Smooth muscle cell (in vitro differentiated cells): ENCODE data around the gene TMEM125. TPM values are rescaled to one million over a fixed set of nuclear protein-coding genes. Genes with fewer than 3 reads are reported as not detected.

Experiments
- DNase-seq: peaks from one replicate; lab custom pipeline; 2025; ENCODE audit not compliant: unreplicated experiment; lab: John Stamatoyannopoulos, UW
- H2AFZ ChIP-seq: fragments of 200-600 bp; sonication (generic); 2 replicates; pipeline ENCODE4 v1.6.0; 2016; ENCODE audit warnings: antibody characterized with exemption, low read depth, mild to moderate bottlenecking
- H3F3A ChIP-seq: fragments of 200-600 bp; sonication (generic); 2 replicates; pipeline ENCODE4 v1.6.0; 2017; ENCODE audit warnings: antibody characterized with exemption, low read depth
- H3K27ac ChIP-seq: fragments of 200-600 bp; sonication (generic); 2 replicates; pipeline ENCODE4 v1.5.1; 2016; ENCODE audit warnings: low read depth, mild to moderate bottlenecking
- H3K27me3 ChIP-seq: fragments of 200-600 bp; sonication (generic); 2 replicates; pipeline ENCODE4 v1.6.1; 2016; ENCODE audit warnings: low read depth, mild to moderate bottlenecking
- H3K36me3 ChIP-seq: fragments of 200-600 bp; sonication (generic); 2 replicates; pipeline ENCODE4 v1.5.1; 2016; ENCODE audit warnings: low read depth
- H3K4me1 ChIP-seq: fragments of 200-600 bp; sonication (generic); 2 replicates; pipeline ENCODE4 v1.5.1; 2016; ENCODE audit warnings: low read depth
- H3K4me2 ChIP-seq: fragments of 200-600 bp; sonication (generic); 2 replicates; pipeline ENCODE4 v1.6.0; 2016; ENCODE audit warnings: mild to moderate bottlenecking
- H3K4me3 ChIP-seq: fragments of 200-600 bp; sonication (generic); 2 replicates; pipeline ENCODE4 v1.5.1; 2016; ENCODE audit warnings: mild to moderate bottlenecking
- H3K79me2 ChIP-seq: fragments of 200-600 bp; sonication (generic); 2 replicates; pipeline ENCODE4 v1.6.0; 2016; ENCODE audit warnings: low read depth, mild to moderate bottlenecking
- H3K9ac ChIP-seq: fragments of 200-600 bp; sonication (generic); 2 replicates; pipeline ENCODE4 v1.6.0; 2016; ENCODE audit warnings: low read depth
- H3K9me3 ChIP-seq: fragments of 200-600 bp; sonication (generic); replicated peaks from 2 replicates; pipeline ENCODE4 v1.5.1; 2016; ENCODE audit warnings: low read depth
- H4K20me1 ChIP-seq: fragments of 200-600 bp; sonication (generic); 2 replicates; pipeline ENCODE4 v1.6.0; 2016; ENCODE audit warnings: low read depth
- WGBS: methylation state at CpG from one replicate; pipeline ENCODE4 v1.1.7; 2016; ENCODE audit warnings: low lambda C conversion rate; 5-methylcytosine and 5-hydroxymethylcytosine counted together
- polyA plus RNA-seq: library from polyadenylated mRNA; unstranded; fragments of >200 nt; fragmentation: Nextera tagmentation; extraction: Ambion mirVana; gene quantifications from 2 replicates; pipeline ENCODE4 v1.2.1, GENCODE V29; 2016
- total RNA-seq: library from RNA; depleted of rRNA; stranded (reverse); fragments of >200 nt; gene quantifications from 2 replicates; pipeline ENCODE4 v1.2.3, GENCODE V29; 2014
- TF ChIP-seq, protein P1 (sequence below): fragments of 200-600 bp; sonication (generic); IDR thresholded peaks from 2 replicates; pipeline ENCODE4 v1.5.1; 2017; ENCODE audit warnings: borderline replicate concordance, mild to moderate bottlenecking, antibody characterized with exemption; ENCODE audit not compliant: insufficient read depth, poor library complexity, severe bottlenecking

The TMEM125 gene
- total and polyA plus RNA-seq, 2 experiments from 2014 or later, result 1.4 to 4.2 TPM

DNA sequence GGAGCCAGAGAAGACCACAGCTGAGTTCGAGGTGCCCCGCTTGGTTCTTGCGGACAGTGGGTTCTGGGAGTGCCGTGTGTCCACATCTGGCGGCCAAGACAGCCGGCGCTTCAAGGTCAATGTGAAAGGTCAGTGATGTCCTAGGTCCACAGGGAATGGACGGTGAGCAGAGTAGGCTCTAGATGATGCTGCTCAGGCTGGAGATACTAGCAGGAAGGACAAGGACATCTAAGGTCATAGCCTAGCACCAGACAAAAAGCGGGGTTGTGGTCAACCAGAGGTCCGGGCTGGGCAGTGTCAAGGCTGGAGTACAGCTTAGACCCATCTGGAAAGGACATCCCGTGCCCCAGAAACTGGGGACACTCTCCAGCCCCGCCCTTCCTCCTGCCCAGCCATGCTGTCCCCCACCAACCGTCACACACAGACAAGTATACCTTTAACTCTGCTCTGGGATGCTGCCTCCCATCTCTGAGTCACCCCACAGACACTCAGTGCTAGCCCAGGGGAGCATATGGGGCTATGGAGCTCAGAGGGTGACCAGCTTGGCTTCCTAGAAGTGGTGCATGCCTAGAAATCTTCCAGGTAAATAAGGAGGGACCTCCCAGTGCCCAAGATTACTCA lies 39.7 kb downstream of the TMEM125 start:
- 94% methylated on average over 13 of the region's 13 CpGs for WGBS
- no peaks in the 10 kb centered on the region for H3K36me3 ChIP-seq
- H3K27ac ChIP-seq, result no peak overlapping the region
- H2AFZ ChIP-seq, result no peak overlapping the region
- no peak overlapping the region for H3K9ac ChIP-seq
- no peaks in the 10 kb centered on the region for H3F3A ChIP-seq
- H3K4me2 ChIP-seq, result no peak overlapping the region
- TF ChIP-seq, protein P1, sequence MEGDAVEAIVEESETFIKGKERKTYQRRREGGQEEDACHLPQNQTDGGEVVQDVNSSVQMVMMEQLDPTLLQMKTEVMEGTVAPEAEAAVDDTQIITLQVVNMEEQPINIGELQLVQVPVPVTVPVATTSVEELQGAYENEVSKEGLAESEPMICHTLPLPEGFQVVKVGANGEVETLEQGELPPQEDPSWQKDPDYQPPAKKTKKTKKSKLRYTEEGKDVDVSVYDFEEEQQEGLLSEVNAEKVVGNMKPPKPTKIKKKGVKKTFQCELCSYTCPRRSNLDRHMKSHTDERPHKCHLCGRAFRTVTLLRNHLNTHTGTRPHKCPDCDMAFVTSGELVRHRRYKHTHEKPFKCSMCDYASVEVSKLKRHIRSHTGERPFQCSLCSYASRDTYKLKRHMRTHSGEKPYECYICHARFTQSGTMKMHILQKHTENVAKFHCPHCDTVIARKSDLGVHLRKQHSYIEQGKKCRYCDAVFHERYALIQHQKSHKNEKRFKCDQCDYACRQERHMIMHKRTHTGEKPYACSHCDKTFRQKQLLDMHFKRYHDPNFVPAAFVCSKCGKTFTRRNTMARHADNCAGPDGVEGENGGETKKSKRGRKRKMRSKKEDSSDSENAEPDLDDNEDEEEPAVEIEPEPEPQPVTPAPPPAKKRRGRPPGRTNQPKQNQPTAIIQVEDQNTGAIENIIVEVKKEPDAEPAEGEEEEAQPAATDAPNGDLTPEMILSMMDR, result no peak
- H3K79me2 ChIP-seq, result no peaks in the 10 kb centered on the region
- H3K4me1 ChIP-seq, result no peaks in the 10 kb centered on the region
- H3K9me3 ChIP-seq, result no peaks in the 10 kb centered on the region
- H3K27me3 ChIP-seq, result no peaks in the 10 kb centered on the region
- no peaks in the 10 kb centered on the region for H4K20me1 ChIP-seq
- no peak for DNase-seq
- no peak overlapping the region for H3K4me3 ChIP-seq

GRCh38 chr1:43311521-43311920 lies 41.7 kb downstream of the TMEM125 start:
- Histone ChIP-seq H3K4me3 (no peak overlapping the region), H3K27ac (no peak overlapping the region), H3K4me1 (no peaks in the 10 kb centered on the region), H3K4me2 (no peak overlapping the region), H3K27me3 (no peaks in the 10 kb centered on the region), H3K36me3 (no peaks in the 10 kb centered on the region), H4K20me1 (no peaks in the 10 kb centered on the region), H3K79me2 (no peaks in the 10 kb centered on the region), H3F3A (no peaks in the 10 kb centered on the region), H2AFZ (no peak overlapping the region), H3K9ac (no peak overlapping the region), H3K9me3 (no peaks in the 10 kb centered on the region)
- TF ChIP-seq, protein P1, result no peak
- DNase-seq, result no peak
- 98% methylated on average over 9 of the region's 9 CpGs for WGBS

GRCh38 chr1:43312212-43312623 lies 42.4 kb downstream of the TMEM125 start:
- TF ChIP-seq, protein P1, result no peak

More at GRCh38 chr1:43312212-43312623, 42.4 kb downstream of the TMEM125 start:
- Histone ChIP-seq H3F3A (no peaks in the 10 kb centered on the region), H3K36me3 (no peaks in the 10 kb centered on the region), H3K9me3 (no peaks in the 10 kb centered on the region), H3K4me2 (no peak overlapping the region), H3K27me3 (no peaks in the 10 kb centered on the region), H3K9ac (no peak overlapping the region), H3K79me2 (no peaks in the 10 kb centered on the region), H2AFZ (no peak overlapping the region), H3K4me3 (no peak overlapping the region), H4K20me1 (no peaks in the 10 kb centered on the region), H3K27ac (no peak overlapping the region), H3K4me1 (no peaks in the 10 kb centered on the region)
- DNase-seq, result no peak
- 95% methylated on average over 18 of the region's 19 CpGs for WGBS
